GM12874 (cell line): ENCODE measurements around the gene SPEM3.
"Not testable (repeated sequence)": the region's sequence is repeated elsewhere in the genome, so short reads cannot be mapped to it uniquely, and the experiment has no call there.

ENCODE experiments used
- CTCF ChIP-seq: IDR thresholded peaks from 2 replicates; pipeline ENCODE4 v1.5.1; 2011; ENCODE audit warnings: low read depth, mild to moderate bottlenecking, control low read depth, low read length, moderate library complexity; ENCODE audit not compliant: insufficient read depth

SPEM3 gene

GRCh38 chr17:7477392-7478275, 49.0 kb downstream of the SPEM3 start:
- TF ChIP-seq CTCF: no peak

- no peak for TF ChIP-seq CTCF
These were observed 49.9 kb downstream of the SPEM3 start for GRCh38 chr17:7478276-7479212.

GRCh38 chr17:7479213-7480088, 50.8 kb downstream of the SPEM3 start, which contains the start of gene ZBTB4:
Gene ZBTB4 (minus strand): TSS chr17:7479631. CDS start chr17:7466801, 12,830 bp downstream.
- no peak for TF ChIP-seq CTCF

GRCh38 chr17:7480089-7480384, 51.4 kb downstream of the SPEM3 start:
- no peak for TF ChIP-seq CTCF

GRCh38 chr17:7481275-7481674, 52.6 kb downstream of the SPEM3 start, which contains the start of gene SLC35G6:
Gene SLC35G6 (plus strand): TSS chr17:7481446. CDS start chr17:7481517, 71 bp downstream.
- not testable (repeated sequence) for TF ChIP-seq CTCF
